MCF 10A (cell line): Measurements from ENCODE around the gene TUT4. TPM values are rescaled to one million over a fixed set of nuclear protein-coding genes. Genes with fewer than 3 reads are reported as not detected.

Experiments used
- BruUV-seq: library from RNA; stranded (reverse); fragments of 400-500 nt; replicated peaks from 2 replicates; lab custom pipeline; 2021; lab: Mats Ljungman, UMichigan
- CTCF ChIA-PET: fragments of 300-600 bp; sonication (Branson Sonifier 250); formaldehyde crosslinking; extraction: SDS; loops from one replicate; lab custom pipeline; 2021; ENCODE audit warnings: antibody characterized with exemption, inconsistent platforms; lab: Yijun Ruan, JAX
- POLR2A ChIA-PET: fragments of 300-600, 350-650 bp; sonication (Branson Sonifier 250); formaldehyde crosslinking; extraction: SDS; loops from one replicate; lab custom pipeline; 2020; ENCODE audit warnings: antibody characterized with exemption, inconsistent platforms; lab: Yijun Ruan, JAX
- DNase-seq: peaks from one replicate; pipeline ENCODE4 v3.0.0-alpha.2; 2018; ENCODE audit not compliant: unreplicated experiment
- H3K27ac Mint-ChIP-seq: one replicate; pipeline ENCODE4 v1.8.0; 2022; ENCODE audit warnings: mild to moderate bottlenecking, low read depth, mixed read lengths; ENCODE audit not compliant: unreplicated experiment
- H3K27me3 Mint-ChIP-seq: one replicate; pipeline ENCODE4 v1.8.0; 2022; ENCODE audit warnings: mixed read lengths; ENCODE audit not compliant: insufficient read depth, unreplicated experiment
- H3K36me3 Mint-ChIP-seq: one replicate; pipeline ENCODE4 v1.8.0; 2022; ENCODE audit warnings: mild to moderate bottlenecking, moderate library complexity, mixed read lengths; ENCODE audit not compliant: insufficient read depth, unreplicated experiment
- H3K4me1 Mint-ChIP-seq: one replicate; pipeline ENCODE4 v1.8.0; 2022; ENCODE audit warnings: mixed read lengths; ENCODE audit not compliant: insufficient read depth, unreplicated experiment
- H3K4me3 Mint-ChIP-seq: one replicate; pipeline ENCODE4 v1.8.0; 2022; ENCODE audit warnings: mild to moderate bottlenecking, moderate library complexity, mixed read lengths; ENCODE audit not compliant: unreplicated experiment
- H3K9me3 Mint-ChIP-seq: one replicate; pipeline ENCODE4 v1.8.0; 2022; ENCODE audit warnings: mixed read lengths; ENCODE audit not compliant: unreplicated experiment
- CTCF ChIP-seq: fragments of 200-600 bp; IDR thresholded peaks from one replicate; pipeline ENCODE4 v1.8.0; 2022; ENCODE audit warnings: antibody characterized with exemption, mild to moderate bottlenecking; ENCODE audit not compliant: unreplicated experiment
- intact Hi-C: fragments of 100-400 bp; cut with micrococcal nuclease; formaldehyde crosslinking; loops from 2 replicates; pipeline ENCODE4 v1.14.1; 2022
- total RNA-seq: library from RNA; stranded (reverse); gene quantifications from 2 replicates; pipeline ENCODE4 v1.2.3, GENCODE V29; 2022

Gene TUT4
- total RNA-seq, 1 experiment from 2014 or later, result 90.7 TPM

GRCh38 chr1:52576074-52576473 lies 23.2 kb upstream of the TUT4 start:
- no peak for DNase-seq
- Mint-ChIP-seq H3K4me1 (peaks cover 34% of the 10 kb centered on the region), H3K9me3 (peaks cover 8% of the 10 kb centered on the region), H3K36me3 (peaks cover 11% of the 10 kb centered on the region), H3K4me3 (no peak overlapping the region), H3K27ac (peak overlapping the region; percentile 73), H3K27me3 (no peaks in the 10 kb centered on the region)
- CTCF ChIA-PET, result interaction anchor here (1.2 kb wide), 1 partner anchor 111 kb away, joined by 3 read pairs; no protein-coding TSS in a partner anchor
- no TSS peak for BruUV-seq
- intact Hi-C loops, result no loop called here
- POLR2A ChIA-PET, result interaction anchor here (1.0 to 7.0 kb wide), 6 partner anchors 20 to 517 kb away, joined by 3 to 102 read pairs (median 4); partner anchors contain the start of gene TUT4
- TF ChIP-seq CTCF, result no peak

GRCh38 chr1:52574594-52574993 lies 21.7 kb upstream of the TUT4 start:
- Mint-ChIP-seq H3K27me3 (no peaks in the 10 kb centered on the region), H3K27ac (peak overlapping the region; percentile 73), H3K4me1 (peaks cover 34% of the 10 kb centered on the region), H3K4me3 (no peak overlapping the region), H3K9me3 (peaks cover 7% of the 10 kb centered on the region), H3K36me3 (peaks cover 11% of the 10 kb centered on the region)
- POLR2A ChIA-PET, result interaction anchor here (0.7 to 7.0 kb wide), 9 partner anchors 19 to 114 kb away, joined by 3 to 102 read pairs (median 4); partner anchors contain the start of gene TUT4
- intact Hi-C loops, result no loop called here
- DNase-seq, result peak; percentile 94
- no peak for TF ChIP-seq CTCF
- no TSS peak for BruUV-seq
- CTCF ChIA-PET, result no interaction called here

GRCh38 chr1:52572387-52572786 lies 19.5 kb upstream of the TUT4 start:
- intact Hi-C loops, result no loop called here
- no TSS peak for BruUV-seq
- Mint-ChIP-seq H3K4me3 (no peak overlapping the region), H3K27ac (no peak overlapping the region), H3K36me3 (peaks cover 11% of the 10 kb centered on the region), H3K27me3 (no peaks in the 10 kb centered on the region), H3K4me1 (peaks cover 23% of the 10 kb centered on the region), H3K9me3 (no peaks in the 10 kb centered on the region)
- TF ChIP-seq CTCF, result no peak
- CTCF ChIA-PET, result interaction anchor here (1.1 to 1.6 kb wide), 2 partner anchors 13 to 17 kb away, joined by 3 to 4 read pairs; no protein-coding TSS in a partner anchor
- no peak for DNase-seq
- POLR2A ChIA-PET, result interaction anchor here (0.8 to 7.0 kb wide), 4 partner anchors 13 to 21 kb away, joined by 3 to 102 read pairs (median 4); partner anchors contain the start of gene TUT4

GRCh38 chr1:52571783-52572182 lies 18.9 kb upstream of the TUT4 start:
- DNase-seq, result peak; percentile 36
- Mint-ChIP-seq H3K27me3 (no peaks in the 10 kb centered on the region), H3K4me3 (no peak overlapping the region), H3K9me3 (no peaks in the 10 kb centered on the region), H3K27ac (no peak overlapping the region), H3K36me3 (peaks cover 11% of the 10 kb centered on the region), H3K4me1 (peaks cover 19% of the 10 kb centered on the region)
- CTCF ChIA-PET, result interaction anchor here (1.1 kb wide), 1 partner anchor 17 kb away, joined by 3 read pairs; no protein-coding TSS in a partner anchor
- intact Hi-C loops, result no loop called here
- TF ChIP-seq CTCF, result no peak
- no TSS peak for BruUV-seq
- POLR2A ChIA-PET, result interaction anchor here (1.4 to 7.0 kb wide), 2 partner anchors 16 to 21 kb away, joined by 4 to 102 read pairs; partner anchors contain the start of gene TUT4
